HG03521 (cell line): Measurements from ENCODE around the gene DET1.
"Not testable (repeated sequence)": the region's sequence is repeated elsewhere in the genome, so short reads cannot be mapped to it uniquely, and the experiment has no call there.

Source experiments
- ATAC-seq: cut with Tn5 transposase; IDR thresholded peaks from one replicate; pipeline ENCODE4 v1.9.1; 2021; ENCODE audit warnings: mild to moderate bottlenecking, moderate library complexity; ENCODE audit not compliant: unreplicated experiment

The DET1 gene

GRCh38 chr15:88546248-88547129, at the start of gene DET1:
Gene DET1, minus strand, starts transcription at chr15:88546681. Its CDS starts 14,976 bp downstream, at chr15:88531705.
- peak; percentile 98 for ATAC-seq

DNA sequence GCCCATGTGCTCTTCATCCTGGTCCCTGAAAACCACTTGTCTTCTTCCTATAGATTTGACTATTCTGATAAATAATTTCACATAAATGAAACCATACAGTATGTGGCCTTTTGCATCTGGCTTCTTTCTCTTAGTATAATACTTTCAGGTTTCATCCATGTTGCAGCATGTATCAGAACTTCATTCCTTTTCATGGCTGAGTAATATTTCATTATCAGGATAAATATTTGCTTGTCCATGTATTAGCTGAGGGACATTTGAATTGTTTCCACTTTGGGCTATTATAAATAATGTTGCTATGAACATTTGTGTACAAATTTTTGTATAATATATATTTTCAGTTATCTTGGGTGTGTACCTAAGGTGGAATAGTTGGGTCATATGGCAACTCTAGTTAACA, 44.9 kb upstream of the DET1 start:
- ATAC-seq: no peak

DNA sequence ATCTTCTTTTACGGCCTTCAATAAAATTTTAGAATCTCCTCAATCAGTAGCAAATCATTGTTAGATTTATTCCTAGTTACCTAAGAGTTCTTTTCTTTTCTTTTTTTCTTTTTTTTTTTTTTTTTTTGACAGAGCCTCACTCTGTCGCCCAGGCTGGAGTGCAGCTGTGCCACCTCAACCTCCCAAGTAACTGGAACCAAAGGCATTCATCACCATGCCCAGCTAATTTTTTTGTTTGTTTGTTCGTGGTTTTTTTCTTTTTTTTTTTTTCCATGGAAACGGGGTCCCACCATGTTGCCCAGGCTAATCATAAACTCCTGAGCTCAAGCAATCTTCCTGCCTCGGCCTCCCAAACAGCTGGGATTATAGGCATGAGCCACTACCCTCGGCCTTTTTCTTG, 44.3 kb upstream of the DET1 start:
- no peak for ATAC-seq

DNA sequence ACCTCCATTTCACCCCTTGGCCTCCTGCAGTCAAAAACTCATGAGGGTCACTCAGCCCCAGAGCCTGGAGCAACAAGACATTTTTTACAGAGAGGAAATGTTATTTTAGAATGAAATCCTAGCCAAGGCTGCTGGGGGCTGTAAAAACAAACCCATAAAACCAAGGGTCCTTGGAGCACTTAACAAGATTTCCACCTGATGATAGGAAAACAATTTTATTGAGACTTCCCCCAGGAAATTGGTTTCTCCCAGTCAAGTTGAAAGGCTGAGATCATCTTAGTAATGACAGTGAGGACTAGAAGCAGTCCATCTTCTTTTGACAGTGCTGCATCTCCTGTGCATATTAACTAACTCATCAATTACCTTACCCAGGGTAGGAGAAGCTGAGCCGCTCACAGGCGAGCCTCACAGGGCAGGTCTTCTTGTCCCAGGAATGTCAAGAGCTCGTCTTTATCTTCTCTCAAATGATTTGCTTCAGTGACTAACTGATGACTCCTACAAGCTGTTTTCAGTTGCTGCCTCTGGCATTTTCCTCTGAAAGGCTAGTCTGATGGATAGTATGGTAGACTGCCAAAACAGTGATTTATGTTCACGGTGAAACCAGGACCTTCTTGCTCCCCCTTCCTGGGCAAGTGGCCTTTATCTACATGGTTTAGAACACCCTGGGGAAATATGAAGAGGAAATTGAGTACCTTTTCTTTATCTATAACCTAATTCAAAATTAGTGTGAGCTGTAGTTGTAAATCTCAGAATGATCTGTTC, 40.1 kb upstream of the DET1 start:
- no peak for ATAC-seq

DNA sequence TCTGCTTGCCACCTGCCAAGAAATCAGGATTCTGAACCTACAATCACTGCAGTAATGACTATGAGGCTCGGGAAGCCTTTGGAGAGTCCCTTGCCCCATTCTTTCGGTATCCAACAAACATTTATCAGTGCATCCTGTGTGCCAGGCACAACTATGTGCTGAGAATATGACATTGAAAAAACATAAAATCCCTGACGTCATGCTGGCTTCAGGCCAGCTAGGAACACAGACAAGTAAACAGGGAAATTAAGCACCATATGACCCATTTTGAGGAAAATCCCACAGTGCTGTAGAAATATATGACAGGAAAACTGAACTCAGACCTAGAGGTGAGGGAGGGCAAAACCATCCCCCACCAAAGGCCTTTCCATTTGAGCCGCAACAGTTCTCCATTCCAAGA, 34.1 kb upstream of the DET1 start:
- no peak for ATAC-seq

GRCh38 chr15:88579322-88579721, 32.8 kb upstream of the DET1 start:
- ATAC-seq: no peak

DNA sequence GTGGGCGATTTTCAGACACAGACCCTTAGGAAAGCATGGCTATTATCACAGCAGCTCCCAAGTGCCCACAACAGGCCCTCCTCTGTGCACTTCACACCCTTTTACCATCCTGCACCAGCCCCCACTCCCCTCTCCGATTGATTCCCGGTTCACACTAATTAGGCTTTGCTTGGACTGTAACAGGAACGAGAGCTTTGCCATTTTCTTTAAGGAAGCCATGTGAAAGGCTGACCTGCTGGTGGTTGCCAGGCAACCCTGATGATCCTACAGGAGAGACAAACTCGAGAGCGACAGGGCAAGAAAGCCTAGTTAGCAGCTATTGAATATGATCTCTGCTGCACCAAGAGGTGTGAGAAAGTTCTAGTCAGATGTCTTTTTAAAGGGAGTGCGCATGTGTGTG, 28.2 kb upstream of the DET1 start:
- no peak for ATAC-seq

DNA sequence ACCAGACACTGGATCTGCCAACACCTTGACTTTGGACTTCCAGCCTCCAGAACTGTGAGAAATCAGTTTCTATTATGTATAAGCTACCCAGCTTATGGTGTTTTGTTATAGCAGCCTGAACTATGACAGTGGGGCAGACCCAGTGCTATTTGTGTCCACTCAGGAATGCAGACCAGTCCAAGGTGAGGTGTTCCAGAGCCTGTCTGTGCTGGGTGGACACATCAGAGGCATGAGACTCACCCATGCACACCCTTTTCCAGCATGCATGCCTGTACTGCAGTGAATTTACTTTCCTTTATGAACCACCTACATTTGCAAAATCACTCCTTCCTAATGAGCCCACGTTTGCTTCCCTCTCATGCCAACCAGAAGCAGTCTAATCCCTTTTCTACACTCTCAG, 27.6 kb upstream of the DET1 start:
- ATAC-seq: no peak

DNA sequence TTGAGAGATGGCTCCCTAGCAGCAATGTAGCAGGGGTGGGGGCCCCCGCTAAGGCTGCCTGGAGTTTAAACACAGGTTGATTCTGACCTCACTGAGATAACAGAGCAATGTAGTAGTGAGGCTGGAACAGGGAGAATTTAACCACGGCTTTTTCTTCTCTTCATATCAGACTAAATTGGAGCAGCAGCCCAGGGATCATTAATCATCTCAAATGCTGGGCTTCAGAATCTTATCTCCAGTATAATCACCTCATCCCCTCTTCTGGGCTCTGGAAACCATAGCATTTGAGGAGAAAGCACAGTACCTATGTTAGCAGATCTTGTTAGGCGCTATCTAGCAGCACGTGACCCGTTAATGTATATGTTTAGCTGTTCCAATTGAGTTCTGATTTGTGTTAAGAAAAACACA, 25.4 kb upstream of the DET1 start:
- ATAC-seq: no peak

DNA sequence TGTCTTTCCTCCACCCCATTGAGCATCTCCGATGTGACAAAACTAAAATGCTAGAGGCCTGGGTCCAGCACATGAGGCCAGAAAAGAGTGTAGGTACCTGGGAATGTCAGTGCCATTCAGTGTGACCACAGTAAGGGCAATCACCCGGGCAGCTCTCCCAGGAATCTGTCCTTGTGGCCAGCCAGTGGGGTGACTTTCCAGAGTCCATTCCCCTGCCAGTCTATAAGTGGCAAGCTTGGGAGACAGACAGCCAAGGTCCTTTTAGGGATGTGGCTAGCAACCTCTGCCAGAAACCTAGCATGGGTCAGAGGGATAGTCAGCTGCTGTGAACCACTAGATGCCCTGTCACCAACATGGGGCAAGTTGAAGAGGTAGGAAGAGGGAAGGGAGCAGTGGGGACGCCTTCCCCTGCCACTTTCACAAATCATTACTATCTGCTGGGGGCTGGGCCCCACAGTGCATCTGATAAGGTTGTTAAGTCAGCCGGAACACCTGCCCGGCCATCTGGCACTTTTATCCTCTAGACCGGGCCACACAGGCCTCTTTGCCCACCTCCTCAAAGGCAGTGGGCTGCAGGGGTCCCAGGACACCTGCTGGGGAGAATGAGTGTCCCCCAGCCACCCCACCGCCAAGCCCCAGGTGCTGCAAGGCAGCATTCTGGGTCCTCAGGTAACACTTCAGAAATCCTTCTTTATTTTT, 24.8 kb upstream of the DET1 start:
- ATAC-seq: no peak

DNA sequence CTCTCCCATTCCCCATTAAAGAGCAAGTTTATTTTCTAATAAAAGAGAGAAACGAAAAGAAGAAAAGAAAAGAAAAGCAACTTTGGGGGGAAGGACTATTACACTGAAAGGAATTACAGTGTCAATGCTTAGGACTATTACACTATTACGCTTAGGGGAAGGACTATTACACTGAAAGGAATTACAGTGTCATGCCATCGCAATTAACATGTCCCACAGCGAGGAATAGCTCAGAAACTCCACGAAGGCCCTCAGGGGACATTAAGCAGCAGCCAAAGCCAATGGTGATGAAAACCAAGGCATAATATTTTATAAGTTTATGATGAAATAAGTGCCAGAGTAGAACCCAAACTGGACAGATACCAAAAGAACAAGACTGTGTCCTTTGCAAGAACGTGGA, 22.1 kb upstream of the DET1 start:
- ATAC-seq: no peak

- no peak for ATAC-seq
Observed at GRCh38 chr15:88564741-88565140, 18.3 kb upstream of the DET1 start.

DNA sequence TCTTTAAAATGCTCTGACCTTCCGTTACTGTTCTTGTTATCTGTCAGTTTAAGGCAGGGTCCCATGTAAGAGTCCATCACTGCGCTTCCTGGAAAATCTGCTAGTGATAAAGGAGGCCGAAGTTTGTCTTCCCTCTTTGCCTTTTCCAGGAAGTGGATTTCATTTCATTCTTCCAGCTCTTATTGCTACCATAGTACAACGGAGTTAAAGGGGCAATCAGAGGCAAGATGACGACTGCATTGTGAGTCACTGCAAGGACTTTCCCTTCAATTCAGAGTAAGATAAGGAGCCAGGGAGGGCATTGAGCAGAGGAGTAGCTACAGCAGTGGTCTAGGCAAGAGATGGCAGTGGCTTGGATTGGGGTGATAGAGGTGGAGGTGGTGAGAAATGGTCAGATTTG, 17.2 kb upstream of the DET1 start:
- ATAC-seq: no peak

GRCh38 chr15:88559565-88559964, 13.1 kb upstream of the DET1 start:
- ATAC-seq: not testable (repeated sequence)

DNA sequence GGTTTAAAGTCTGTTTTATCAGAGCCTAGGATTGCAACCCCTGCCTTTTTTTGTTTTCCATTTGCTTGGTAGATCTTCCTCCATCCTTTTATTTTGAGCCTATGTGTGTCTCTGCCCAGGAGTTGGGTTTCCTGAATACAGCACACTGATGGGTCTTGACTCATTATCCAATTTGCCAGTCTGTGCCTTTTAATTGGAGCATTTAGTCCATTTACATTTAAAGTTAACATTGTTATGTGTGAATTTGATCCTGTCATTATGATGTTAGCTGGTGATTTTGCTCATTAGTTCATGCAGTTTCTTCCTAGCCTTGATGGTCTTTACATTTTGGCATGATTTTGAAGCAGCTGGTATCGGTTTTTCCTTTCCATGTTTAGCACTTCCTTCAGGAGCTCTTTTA, 11.5 kb upstream of the DET1 start:
- ATAC-seq: not testable (repeated sequence)

DNA sequence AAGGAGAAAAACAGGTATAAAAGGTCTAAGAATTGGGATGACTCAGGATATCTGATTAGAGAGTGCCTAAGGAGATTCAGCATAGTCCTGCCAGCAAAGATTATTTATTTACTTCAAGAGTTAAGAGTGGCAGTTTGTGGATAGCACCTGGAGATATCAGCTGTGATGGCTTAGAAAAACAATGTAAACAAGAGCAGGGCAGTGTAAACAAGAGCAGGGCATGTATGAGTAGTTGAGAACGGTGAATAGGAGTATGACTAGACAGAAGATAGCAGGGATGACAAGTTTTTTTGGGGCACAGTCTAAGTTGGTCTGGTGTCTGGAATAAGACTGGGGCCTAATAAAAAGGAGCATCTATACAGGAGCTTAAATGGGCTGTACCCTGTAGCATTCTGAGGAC, 1.5 kb upstream of the DET1 start:
- not testable (repeated sequence) for ATAC-seq

DNA sequence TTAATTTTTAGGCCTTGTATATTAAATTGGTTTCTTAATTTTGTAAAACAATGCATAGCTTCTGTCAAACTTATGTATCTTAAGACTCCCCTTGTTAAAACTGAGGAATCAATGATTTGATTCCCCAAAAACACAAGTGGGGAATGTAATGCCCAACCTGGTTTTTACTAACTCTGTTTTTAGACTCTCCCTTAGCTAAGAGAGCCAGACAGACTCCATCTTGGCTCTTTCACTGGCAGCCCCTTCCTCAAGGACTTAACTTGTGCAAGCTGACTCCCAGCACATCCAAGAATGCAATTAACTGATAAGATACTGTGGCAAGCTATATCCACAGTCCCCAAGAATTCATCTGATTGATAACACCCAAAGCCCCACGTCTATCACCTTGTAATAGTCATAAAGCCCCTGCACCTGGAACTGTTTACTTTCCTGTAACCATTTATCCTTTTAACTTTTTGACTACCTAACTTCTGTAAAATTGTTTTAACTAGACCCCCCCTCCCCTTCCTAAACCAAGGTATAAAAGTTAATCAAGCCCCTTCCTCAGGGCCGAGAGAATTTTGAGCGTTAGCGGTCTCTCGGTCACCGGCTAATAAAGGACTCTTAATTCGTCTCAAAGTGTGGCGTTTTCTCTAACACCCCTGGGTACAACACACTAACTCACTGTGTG, 768 bp downstream of the DET1 start:
- ATAC-seq: not testable (repeated sequence)

- ATAC-seq: no peak
Observed at GRCh38 chr15:88543065-88543776, 3.3 kb downstream of the DET1 start.

GRCh38 chr15:88542342-88542733, 4.1 kb downstream of the DET1 start:
- ATAC-seq: no peak

- no peak for ATAC-seq
Observed at GRCh38 chr15:88541709-88542341, 4.7 kb downstream of the DET1 start.
